Endothelial cell (in vitro differentiated cells): ENCODE data around the gene RHOJ. TPM values are rescaled to one million over a fixed set of nuclear protein-coding genes. Genes with fewer than 3 reads are reported as not detected.

ENCODE experiments used
- DNase-seq: peaks from one replicate; pipeline ENCODE4 v3.0.0; 2021; ENCODE audit warnings: low spot score
- H3K27ac Mint-ChIP-seq: one replicate; pipeline ENCODE4 v1.8.0; 2021; ENCODE audit warnings: mixed read lengths, inconsistent platforms; ENCODE audit not compliant: unreplicated experiment
- H3K27me3 Mint-ChIP-seq: one replicate; pipeline ENCODE4 v1.8.0; 2021; ENCODE audit warnings: mild to moderate bottlenecking, moderate library complexity, mixed read lengths, inconsistent platforms; ENCODE audit not compliant: unreplicated experiment
- H3K36me3 Mint-ChIP-seq: one replicate; pipeline ENCODE4 v1.8.0; 2021; ENCODE audit warnings: mild to moderate bottlenecking, low read depth, mixed read lengths, inconsistent platforms; ENCODE audit not compliant: unreplicated experiment
- H3K4me1 Mint-ChIP-seq: one replicate; pipeline ENCODE4 v1.8.0; 2021; ENCODE audit warnings: mild to moderate bottlenecking, mixed read lengths, inconsistent platforms; ENCODE audit not compliant: unreplicated experiment
- H3K4me3 Mint-ChIP-seq: one replicate; pipeline ENCODE4 v1.8.0; 2021; ENCODE audit warnings: mild to moderate bottlenecking, mixed read lengths, inconsistent platforms; ENCODE audit not compliant: unreplicated experiment
- H3K9me3 Mint-ChIP-seq: one replicate; pipeline ENCODE4 v1.8.0; 2021; ENCODE audit warnings: mixed read lengths, inconsistent platforms; ENCODE audit not compliant: unreplicated experiment
- CTCF ChIP-seq: fragments of 200-600 bp; sonication (generic); IDR thresholded peaks from one replicate; pipeline ENCODE4 v1.5.0; 2021; ENCODE audit warnings: antibody characterized with exemption; ENCODE audit not compliant: unreplicated experiment
- total RNA-seq: library from RNA; stranded (reverse); fragmentation: NEBNext Ultra II Directional; extraction: Animal tissue kit (Norgen Biotek cat#: 25700); gene quantifications from one replicate; pipeline ENCODE4 v1.2.1, GENCODE V29; 2021; ENCODE audit not compliant: unreplicated experiment

The RHOJ gene
- total RNA-seq, 1 donor from 2014 or later: 266 TPM

- no peak overlapping the region for H3K27ac Mint-ChIP-seq
- no peaks in the 10 kb centered on the region for H3K9me3 Mint-ChIP-seq
- H3K4me1 Mint-ChIP-seq: peaks cover 20% of the 10 kb centered on the region
- peaks cover 39% of the 10 kb centered on the region for H3K36me3 Mint-ChIP-seq
- H3K4me3 Mint-ChIP-seq: no peak overlapping the region
- no peak for DNase-seq
- H3K27me3 Mint-ChIP-seq: peaks cover 4% of the 10 kb centered on the region
- TF ChIP-seq CTCF: no peak
These were observed 65.5 kb downstream of the RHOJ start for GRCh38 chr14:63269561-63270225.

DNA sequence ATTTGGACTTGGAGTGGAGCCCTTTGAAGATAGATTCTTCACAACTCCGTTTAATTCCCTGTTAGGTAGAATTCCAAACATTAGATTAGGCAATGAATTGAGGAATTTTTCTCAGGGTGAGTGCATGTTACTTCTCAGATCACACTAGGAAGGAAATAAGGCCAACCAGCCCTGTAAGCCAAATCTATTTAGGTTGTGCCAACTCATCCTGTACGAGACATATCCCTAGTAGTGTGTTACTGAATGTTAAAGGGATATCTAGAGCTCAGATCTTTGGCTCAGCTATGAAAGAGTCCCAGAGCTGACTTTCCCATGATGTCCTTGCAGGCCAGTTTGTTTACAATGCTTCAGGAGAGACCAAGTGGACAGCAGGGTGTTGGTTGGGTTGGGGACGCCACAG, 68.9 kb downstream of the RHOJ start:
- H3K4me1 Mint-ChIP-seq: no peaks in the 10 kb centered on the region
- no peak overlapping the region for H3K27ac Mint-ChIP-seq
- no peaks in the 10 kb centered on the region for H3K9me3 Mint-ChIP-seq
- no peak overlapping the region for H3K4me3 Mint-ChIP-seq
- TF ChIP-seq CTCF: no peak
- DNase-seq: no peak
- no peaks in the 10 kb centered on the region for H3K27me3 Mint-ChIP-seq
- H3K36me3 Mint-ChIP-seq: peaks cover 31% of the 10 kb centered on the region

- peaks cover 25% of the 10 kb centered on the region for H3K36me3 Mint-ChIP-seq
- H3K4me3 Mint-ChIP-seq: no peak overlapping the region
- H3K27me3 Mint-ChIP-seq: no peaks in the 10 kb centered on the region
- peak overlapping the region; percentile 13 for H3K27ac Mint-ChIP-seq
- DNase-seq: no peak
- no peak for TF ChIP-seq CTCF
- H3K4me1 Mint-ChIP-seq: no peaks in the 10 kb centered on the region
- H3K9me3 Mint-ChIP-seq: no peaks in the 10 kb centered on the region
These were observed 69.7 kb downstream of the RHOJ start for GRCh38 chr14:63273717-63274655.

DNA sequence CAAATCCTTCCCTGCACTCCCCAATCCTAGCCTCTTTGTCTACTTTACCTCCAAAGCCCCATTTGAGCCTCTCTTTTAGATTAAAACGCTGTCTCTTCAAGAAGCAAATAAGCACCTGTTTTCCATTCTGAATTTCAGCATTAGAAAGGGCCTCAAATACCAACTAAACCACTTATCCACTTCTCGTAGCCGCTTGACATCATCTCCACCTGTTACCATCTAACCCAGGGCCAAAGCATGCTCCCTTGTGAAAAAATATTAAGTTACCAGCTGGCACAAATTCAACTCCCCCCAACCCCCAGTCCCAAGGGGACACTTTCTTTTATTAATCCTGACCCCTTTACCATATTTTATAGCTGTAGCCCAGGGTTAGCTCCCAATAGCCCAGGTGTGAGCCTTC, 71.4 kb downstream of the RHOJ start:
- DNase-seq: no peak
- no peak overlapping the region for H3K27ac Mint-ChIP-seq
- TF ChIP-seq CTCF: no peak
- H3K4me3 Mint-ChIP-seq: no peak overlapping the region
- peaks cover under 1% of the 10 kb centered on the region for H3K27me3 Mint-ChIP-seq
- no peaks in the 10 kb centered on the region for H3K9me3 Mint-ChIP-seq
- H3K4me1 Mint-ChIP-seq: no peaks in the 10 kb centered on the region
- H3K36me3 Mint-ChIP-seq: peaks cover 9% of the 10 kb centered on the region

DNA sequence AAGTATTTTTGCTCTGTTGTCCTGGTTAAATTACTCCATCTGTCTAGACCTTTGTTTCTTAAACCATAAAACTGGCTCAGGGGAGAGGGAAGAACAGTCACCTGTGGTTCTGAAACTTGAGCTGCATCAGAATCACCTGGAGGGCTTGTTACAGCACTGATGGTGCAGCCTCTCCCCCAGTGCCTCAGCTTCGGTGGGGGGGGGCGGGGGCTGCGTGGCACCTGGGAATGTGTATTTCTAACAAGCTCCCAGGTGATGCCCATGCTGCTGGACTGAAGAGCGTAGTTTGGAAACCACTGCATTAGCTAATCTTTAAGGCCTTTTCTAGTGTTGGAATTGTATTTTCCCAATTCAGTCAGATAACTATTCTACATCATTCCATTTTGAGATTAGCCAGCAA, 71.8 kb downstream of the RHOJ start:
- Mint-ChIP-seq H3K4me1 (no peaks in the 10 kb centered on the region), H3K9me3 (no peaks in the 10 kb centered on the region), H3K27ac (no peak overlapping the region), H3K27me3 (peaks cover 5% of the 10 kb centered on the region), H3K4me3 (no peak overlapping the region), H3K36me3 (peaks cover 11% of the 10 kb centered on the region)
- no peak for TF ChIP-seq CTCF
- no peak for DNase-seq
